SK-N-DZ (cell line): ENCODE data around the gene RNF32.
"Not testable (repeated sequence)": the region's sequence is repeated elsewhere in the genome, so short reads cannot be mapped to it uniquely, and the experiment has no call there.

Experiments used
- DNase-seq: peaks from one replicate; pipeline ENCODE4 v3.0.0-alpha.2; 2015; ENCODE audit warnings: low spot score

Gene RNF32

DNA sequence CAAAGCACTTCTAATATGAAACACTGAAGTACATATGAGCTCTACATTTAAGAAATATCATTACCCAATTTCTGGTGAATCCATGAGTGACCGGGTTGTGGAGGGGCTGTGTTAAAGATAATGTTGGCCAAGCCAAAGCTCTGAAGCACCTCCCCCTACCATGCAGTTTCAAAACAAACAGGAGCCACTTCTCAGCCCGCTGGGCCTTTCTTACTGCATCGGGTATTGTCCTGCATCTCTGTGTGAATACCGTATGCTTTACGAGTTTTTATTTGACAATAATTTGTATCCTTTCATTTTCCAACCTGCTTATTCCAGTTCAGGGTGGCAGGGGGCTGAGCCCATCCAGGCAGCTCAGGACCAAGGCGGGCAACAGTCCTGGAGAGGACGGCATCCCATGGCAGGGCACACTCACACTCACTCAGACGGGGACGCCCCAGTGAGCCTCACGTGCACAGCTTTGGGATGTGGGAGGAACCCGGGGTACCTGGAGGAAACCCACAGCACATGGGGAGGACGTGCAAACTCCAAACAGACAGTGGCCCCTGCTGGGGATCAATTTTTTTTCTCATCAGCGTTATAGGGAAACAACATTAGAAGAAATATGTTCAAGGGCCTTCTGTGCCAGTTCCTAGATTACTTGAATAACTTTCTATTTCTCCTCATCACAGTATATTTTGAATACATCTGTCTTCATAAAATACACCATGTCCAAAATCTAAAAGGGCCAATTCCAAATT is 1.9 kb downstream of the RNF32 start:
- no peak for DNase-seq

DNA sequence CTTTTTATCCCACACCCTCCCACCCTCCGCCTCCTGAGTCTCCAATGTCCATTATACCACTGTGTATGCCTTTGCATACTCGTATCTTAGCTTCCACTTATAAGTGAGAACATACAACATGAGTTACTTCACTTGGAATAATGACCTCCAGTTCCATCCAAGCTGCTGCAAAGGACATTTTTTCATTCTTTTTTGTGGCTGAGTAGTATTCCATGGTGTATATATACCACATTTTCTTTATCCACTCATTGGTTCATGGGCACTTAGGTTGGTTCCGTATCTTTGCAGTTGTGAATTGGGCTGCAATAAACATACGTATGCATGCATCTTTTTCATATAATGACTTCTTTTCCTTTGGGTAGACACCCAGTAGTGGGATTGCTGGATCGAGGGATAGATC is 6.8 kb downstream of the RNF32 start:
- not testable (repeated sequence) for DNase-seq

DNA sequence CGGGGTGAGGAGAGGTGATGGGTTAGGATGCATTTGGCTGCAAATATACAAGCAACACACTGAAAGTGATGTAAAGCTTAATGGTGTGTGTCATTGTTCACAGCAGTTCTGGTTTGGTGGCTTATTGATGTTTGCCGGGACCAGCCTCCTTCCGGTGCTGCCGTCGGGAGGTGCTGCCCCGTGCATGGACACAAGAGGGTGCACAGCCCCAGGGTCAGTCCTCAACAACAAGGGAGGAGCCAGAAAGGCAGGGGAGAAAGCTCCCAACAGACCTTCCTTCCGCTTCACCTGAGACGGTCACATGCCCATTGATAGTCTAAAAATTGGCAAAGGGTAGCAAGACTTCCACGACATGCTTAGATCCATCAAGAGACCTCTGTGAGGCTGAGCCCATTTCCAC is 9.5 kb downstream of the RNF32 start:
- DNase-seq, result no peak

DNA sequence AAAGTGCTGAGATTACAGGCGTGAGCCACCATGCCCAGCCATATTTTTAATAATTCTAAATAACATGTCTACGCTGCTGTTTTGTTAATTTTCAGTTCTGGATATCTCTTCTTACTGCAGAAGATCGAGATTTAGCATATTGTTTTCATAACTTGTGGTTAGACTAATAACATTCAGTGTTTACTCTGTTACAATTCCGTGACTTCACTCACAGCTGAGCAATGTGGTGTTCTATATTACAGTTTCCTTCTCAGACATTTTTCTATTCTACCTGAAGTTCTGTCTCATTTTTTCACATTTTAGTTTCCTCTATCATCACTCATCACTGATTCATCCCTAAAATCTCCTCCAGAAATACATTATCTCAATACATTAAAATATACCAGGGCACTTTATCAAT is 10.9 kb downstream of the RNF32 start:
- DNase-seq, result no peak

DNA sequence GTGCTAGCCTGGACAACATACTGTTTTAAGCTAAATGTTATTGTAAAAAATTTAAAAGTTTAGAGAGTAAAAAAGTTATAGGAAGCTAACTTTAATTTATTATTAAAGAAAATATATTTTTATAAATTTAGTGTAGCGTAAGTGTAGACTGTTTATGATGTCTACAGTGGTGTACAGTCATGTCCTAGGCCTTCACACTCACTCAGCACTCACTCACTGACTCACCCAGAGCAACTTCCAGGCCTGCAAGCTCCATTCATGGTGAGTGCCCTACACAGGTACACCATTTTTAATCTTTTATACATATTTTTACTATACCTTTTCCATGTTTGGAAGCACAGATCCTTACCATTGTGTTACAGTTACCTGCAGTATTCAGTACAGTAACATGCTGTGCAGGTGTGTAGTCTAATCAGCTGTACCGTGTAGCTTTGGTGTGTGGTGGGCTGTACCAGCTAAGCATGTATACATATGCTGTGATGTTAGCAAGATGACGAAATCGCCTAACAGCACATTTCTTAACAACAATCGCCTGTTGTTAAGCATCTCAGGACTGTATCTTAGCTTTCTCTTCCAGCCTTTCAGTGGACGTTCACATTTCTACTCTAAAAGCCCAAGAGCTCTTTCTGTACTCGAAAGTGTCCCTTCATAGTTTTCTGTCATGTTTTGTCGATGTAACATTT is 12.5 kb downstream of the RNF32 start:
- DNase-seq, result no peak

DNA sequence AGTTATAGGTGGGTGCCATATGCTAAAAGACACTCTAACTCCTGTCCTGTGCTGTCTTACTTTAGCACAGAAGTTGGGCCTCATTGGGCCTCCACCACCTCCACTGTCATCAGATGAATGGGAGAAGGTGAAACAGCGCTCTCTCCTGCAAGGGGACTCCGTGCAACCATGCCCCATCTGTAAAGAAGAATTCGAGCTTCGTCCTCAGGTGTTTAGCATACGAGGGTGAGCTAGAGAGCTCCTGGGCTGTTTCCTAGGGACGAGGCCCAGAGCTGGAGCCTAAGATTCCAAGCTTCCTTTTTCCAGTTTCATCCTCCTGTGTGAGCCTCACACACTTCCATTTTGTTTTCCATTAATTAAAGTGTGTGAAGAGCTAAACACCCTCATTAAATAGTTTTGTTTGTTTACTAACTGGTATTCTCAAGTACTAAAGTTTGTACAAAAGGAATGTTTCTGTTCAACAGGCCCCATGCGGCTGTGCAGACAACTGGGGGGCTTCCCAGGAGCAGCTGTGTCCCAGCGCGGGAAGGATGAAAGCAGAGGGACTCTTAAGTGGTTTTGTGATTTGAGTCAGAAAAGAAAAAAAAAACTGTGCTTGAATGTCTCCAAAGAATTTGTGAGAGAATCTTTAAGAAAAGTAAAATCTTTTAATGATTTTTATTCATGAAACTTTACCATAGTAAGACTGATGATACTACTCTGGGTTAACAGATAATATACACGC is 14.1 kb downstream of the RNF32 start:
- no peak for DNase-seq

DNA sequence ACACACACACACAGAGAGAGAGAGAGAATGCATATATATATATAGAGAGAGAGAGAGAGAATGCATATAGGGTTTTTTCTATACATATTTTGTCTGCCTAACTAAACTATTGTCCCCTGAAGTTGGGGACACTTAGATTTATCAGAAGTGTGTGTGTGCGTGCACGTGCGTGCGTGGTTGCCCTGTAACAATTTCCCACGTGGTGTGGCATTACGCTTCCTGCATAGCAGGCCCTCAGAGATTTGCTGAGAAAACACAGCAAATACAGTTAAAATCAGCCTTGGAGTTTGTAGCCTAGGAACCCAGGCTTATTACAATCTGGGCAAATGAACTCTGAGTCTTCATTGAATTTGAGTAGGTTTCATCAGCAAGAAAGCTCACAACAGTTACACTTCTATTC is 14.7 kb downstream of the RNF32 start:
- DNase-seq, result no peak

DNA sequence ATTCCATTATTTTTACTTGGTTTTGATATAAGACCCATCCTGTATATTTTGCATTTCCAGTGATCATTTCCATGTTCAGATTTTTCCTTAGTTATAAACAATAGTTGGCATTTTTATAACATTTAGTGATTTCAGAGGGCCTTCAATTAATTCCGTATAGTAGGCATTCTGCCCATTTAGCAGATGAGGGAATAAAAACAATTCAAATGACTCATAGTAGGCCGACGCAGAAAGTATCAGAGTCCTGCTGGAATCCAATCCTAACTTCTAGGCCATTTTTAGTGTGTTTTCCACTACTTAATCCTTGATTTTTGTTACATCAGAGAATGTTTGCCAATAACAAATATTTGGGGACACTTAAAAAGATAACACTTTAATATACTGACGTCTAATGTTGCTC is 15.4 kb downstream of the RNF32 start:
- no peak for DNase-seq

DNA sequence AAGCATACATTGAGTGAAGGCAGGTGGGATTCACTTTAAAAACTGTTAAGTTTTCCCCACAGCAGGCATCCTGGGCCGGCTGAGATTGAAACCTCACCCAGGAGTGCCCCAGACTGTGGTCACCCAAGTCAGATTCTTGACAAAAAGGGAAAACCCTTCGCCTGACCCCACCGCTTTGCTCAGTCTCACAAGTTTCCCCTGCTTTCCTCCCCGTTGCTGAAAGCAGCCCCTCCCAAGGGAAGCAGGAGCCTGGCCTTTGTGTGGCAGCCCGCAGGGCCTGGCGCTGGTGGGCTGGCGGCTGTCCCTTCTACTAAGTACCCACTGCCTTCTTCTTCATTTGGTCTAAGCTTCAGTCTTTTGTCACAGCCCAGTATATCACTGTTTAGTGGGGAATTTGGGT is 16.0 kb downstream of the RNF32 start:
- no peak for DNase-seq

DNA sequence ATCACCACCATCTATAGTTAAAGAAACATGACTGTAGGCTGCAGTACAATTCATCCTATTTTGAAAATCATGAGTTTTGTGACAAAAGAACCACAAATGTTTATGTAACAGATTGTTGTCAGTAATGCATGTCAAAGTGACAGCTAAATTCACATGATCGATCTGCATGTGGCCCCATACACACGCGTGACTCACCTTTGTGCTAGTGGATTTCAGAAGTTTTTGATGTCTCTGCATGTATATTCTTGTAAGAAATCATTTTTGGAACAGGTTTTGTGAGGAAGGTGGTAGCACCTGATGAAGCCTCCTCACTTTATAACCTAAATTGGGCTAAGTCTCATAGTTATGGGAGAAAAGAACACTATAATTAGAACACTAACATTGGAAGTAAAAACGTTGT is 17.1 kb downstream of the RNF32 start:
- no peak for DNase-seq

DNA sequence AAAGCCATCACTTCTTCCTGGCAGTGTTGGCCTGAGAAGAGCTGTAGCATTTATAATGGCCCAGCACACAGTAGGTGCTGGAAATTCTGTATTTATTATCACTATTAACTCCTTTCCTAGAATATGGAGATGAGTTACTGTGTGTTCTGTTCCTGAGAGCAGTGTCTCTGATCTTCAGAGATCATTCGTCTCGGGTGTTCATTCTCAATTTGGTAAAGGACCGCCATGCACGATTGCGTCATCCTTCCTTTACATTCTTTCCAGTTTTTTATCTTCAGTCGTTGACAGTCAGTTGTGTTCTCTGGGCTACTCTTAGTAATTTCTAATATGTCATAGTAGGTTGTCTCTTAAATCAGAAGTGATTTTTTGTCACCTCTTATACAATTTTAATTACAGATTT is 18.6 kb downstream of the RNF32 start:
- DNase-seq, result no peak

DNA sequence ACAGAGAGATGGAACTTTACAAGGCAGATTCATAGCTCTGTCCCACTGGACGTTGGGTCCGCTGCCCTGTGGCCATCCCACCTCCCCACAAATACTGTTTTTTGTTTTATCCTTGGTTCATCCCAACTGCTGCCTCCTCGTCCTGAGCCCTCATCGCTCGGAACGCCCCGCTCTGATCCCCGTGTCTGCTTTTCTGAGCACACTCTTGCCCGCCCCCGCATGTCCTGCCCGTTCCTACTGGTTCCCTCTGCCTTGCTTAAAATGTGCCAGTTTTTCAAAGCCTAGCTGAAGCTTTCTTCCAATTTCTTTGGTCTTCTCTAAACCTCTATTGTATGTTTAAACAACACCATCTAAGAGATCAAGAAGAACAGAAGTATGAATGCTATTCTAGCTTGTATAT is 19.4 kb downstream of the RNF32 start:
- DNase-seq, result no peak

DNA sequence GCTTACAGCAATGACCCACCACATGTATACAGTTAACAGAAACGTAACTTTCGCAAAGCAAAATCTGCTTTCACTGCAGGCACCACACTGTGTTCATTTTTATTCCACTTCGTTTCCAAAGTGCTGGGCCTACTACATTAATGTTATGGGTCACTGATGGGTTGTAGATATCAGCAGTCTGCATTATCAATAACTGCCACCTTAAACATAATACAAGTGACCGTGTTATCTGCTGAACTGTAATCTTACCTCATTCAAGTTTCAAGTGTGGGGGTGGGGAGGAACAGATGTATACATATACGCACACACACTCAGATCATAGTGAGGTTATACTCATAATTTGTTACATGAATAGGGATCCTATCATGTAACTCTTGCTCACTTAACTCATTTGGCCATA is 21.1 kb downstream of the RNF32 start:
- no peak for DNase-seq

DNA sequence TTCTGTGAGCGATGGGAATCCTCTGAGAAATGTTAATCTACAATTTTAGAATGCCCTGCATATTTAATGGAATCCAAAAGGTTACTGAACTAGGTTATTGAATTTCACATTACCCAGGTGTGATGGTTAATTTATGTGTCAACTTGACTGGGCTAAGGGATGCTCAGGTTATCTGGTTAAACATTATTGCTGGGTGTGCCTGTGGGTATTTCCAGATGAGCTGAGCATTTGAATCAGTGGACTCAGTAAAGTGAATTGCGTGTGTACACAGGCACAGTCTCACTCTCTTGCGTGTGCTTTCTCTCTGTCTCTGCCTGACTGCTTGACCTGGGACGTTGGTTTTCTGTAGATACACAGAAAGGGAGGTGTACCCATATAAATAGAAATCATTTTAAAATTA is 21.7 kb downstream of the RNF32 start:
- no peak for DNase-seq

DNA sequence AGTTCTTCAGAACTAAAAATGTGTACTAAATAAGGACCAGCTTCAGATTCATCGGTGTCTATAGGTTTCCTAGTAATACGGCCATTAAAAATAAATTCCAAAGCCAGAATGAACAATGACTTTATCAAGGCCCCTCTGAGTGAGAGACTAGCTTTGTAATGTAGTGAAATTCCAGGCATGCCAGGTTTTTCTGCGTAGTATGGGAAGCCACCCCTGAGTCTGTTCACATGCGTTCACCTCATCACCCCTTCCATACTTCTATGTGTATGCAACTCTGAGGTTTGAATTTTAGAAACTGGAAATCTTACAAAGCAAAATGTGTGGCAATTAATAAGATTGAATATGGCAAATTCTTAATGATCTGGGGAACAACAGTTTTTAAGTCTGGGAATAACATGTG is 24.5 kb downstream of the RNF32 start:
- DNase-seq, result no peak

DNA sequence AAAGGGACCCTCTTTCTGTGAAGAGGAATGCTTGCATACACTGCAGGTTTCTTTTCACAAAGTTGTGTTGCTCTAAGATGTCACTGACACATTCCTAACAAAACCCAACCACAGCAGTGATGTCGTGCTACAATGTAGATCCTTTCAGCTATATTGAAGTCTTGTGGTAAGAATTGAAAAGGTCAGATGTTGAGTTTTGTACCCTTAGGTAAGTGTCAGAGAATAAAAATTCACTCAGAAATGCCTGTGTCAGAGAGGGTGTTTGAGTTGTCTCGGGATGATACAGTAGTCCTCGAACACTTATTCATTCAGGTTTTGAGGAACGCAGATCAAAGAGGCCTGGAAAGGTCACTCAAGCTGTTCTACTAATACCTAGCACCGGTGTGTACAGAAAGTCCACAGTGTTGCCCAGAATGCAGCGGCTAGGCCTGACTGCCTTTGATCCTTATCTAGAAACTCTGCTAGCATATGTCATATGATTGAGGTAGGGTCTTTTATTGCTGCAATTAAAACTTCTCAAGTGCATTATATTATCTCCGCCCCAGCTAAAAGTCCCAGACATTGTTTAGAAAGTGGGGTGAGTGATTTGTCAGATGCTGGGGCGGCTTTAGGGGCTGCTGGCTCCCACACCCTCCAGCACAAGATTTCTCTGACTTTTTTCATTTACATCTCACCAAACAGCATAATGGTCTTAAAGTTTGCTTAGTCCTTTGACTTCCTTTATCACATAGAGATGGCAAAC is 26.0 kb downstream of the RNF32 start:
- DNase-seq, result no peak

DNA sequence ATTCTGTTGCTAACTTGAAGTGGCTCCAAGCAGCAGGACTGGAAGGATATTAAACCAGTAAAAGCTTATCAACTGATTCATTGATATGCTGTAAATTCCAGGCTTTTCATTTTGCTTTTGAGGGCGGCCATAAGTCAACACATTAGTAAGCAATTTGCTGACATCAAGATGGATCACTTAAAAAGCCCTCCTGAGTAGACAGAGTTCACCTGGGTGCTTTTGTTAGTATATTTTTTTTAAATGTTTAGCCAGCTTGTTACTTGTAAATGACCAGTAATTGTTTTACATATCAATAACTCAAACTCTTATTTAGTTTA is 26.5 kb downstream of the RNF32 start:
- no peak for DNase-seq

DNA sequence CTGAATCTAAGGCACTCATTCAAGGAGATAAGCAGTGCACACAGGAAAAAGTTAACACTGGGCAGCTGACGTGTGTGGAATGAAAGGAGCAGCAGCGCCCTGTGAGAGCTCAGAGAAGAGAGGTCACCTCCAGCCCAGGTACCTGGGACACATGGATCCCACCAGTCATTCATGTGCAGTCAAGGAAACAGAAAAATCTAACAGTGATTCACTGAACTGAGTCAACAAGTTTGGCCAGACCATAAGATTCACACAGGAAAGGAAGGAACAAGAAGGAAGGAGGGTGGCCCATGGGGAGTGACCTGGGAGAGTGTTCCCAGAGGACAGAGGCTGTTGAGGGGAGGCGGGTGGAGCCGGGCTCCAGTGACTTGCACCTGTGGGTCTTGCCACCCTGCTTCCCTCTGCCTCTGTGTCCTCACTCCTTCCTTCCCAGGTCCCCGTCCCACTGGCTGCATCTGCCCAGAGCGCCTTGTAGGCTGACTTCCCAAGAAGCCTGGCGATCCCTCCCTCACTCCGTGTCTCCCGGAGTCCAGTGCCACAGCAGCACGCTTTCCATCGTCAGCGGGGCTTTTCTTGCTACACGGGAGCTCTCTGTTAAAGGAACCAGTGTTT is 27.7 kb downstream of the RNF32 start:
- DNase-seq, result no peak

DNA sequence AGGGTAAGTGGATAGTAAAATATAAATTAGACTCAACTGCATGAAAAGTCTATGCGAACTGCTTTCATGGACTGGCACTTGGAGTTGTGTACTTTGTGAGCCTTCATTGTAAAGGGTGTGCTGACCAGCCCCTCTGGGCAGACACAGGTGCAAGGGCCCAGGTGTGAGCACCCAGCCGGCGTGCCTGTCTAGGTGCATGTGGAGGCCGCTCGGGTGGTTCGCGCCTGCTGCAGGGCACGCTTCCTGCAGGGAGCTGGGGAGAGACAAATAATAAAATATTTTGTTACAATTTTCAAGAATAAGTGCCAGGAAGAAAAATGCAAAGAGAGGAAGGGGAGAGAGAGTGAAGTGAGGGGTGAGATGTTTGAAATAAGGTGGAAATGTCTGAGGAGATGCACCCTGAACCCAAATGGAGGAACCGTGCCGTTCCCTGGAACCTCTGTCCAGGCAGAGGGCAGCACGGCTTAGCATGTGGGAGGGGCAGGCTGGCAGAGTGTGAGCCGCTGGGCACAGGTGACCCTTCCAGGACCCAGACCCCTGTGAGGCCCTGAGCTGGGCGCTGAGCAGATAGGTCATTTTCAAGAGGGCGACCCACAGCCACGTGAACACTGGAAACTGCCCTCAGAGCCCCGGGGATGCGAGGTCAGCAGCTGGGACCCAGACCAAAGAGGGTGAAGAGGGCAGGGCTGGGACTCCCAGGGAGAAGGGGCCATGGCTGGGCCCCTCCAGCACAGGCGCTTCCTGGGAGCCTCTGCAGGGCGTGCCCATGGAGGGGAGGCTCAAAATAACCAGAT is 28.7 kb downstream of the RNF32 start:
- DNase-seq, result no peak

DNA sequence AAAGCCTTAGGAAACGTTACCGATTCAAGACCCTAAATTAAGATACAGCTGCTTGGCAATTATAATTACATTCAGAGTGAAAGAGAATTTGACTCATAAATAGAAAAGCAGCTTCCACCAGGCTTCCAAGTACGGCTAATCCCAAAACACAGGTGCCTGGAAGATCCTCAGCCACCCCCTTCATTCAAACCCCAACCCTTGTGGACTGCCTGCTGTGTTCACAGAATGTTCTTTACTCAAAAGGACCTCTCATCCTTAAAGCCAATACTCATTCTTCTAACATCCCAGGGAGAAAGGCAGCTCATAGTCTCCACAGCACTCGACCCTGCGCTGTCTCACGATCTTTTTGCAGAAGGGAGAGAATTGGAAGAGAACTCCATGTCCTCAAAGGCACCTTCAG is 32.9 kb downstream of the RNF32 start:
- DNase-seq, result no peak

DNA sequence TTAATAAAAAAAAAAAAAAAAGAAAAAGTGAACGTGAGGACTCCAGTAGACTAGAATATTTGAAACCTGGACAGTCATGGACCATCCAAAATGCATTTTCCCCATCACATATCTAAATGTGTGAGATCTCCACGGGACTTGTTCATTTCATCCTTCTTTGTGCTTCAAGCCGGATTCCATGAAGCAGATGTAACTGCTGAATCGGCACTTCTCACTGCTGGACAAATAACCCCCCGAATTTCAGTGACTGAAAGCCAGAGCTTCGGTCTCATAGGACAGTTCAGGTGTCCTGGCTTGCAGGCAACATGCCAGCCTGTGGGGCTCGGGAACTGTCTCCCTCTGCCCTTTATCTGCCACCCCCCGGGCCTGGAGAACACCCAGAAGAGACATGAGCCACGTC is 33.3 kb downstream of the RNF32 start:
- DNase-seq, result no peak
